Measurements from ENCODE around the gene GALNT14. TPM values are rescaled to one million over a fixed set of nuclear protein-coding genes. Genes with fewer than 3 reads are reported as not detected.

GALNT14 gene
- total and polyA plus RNA-seq, 10 of the 15 experiments (the other 5 are each of a cell fraction or from before 2014, with no cell fraction given): 3.7 to 17.8 (median 6.0) TPM

- Histone ChIP-seq H3K27ac (ENCODE audit: control insufficient read depth, insufficient read depth) (no peak overlapping the region), H3K79me2 (ENCODE audit: control insufficient read depth, insufficient read depth, low read length) (no peaks in the 10 kb centered on the region), H3K36me3 (ENCODE audit: control insufficient read depth in 2 of 2, insufficient read depth in 2 of 2, low read length in 1 of 2) (no peaks in the 10 kb centered on the region), H3K4me1 (ENCODE audit: control insufficient read depth, insufficient read depth, low read length) (no peaks in the 10 kb centered on the region), H3K27me3 (replicated peaks in 1 of 2; ENCODE audit: control insufficient read depth in 2 of 2, insufficient read depth in 2 of 2, low read length in 1 of 2) (no peaks in the 10 kb centered on the region; a peak in 1 of 4 replicates), H3K9ac (ENCODE audit: control insufficient read depth, insufficient read depth, low read length) (no peak overlapping the region), H3K9me3 (replicated peaks; ENCODE audit: control insufficient read depth, insufficient read depth, low read length) (no peaks in the 10 kb centered on the region), H3K4me3 (no peak overlapping the region), H3K4me2 (ENCODE audit: control insufficient read depth, insufficient read depth) (no peak overlapping the region), H4K20me1 (ENCODE audit: control insufficient read depth, insufficient read depth) (no peaks in the 10 kb centered on the region), H2AFZ (ENCODE audit: control insufficient read depth, low read depth, low read length) (no peak overlapping the region)
- ChIA-PET SMC1A (ENCODE audit: uncharacterized antibody, unreplicated experiment) (no interaction called here), RAD21 (ENCODE audit: unreplicated experiment) (no interaction called here), POLR2A (no interaction called here), CTCF (interaction anchor here (1.1 kb wide), 2 partner anchors 12 to 16 kb away, joined by 3 read pairs; no protein-coding TSS in a partner anchor)
- in situ Hi-C loops (cut with MboI) (no loop called here), intact Hi-C loops (cut with micrococcal nuclease; ENCODE audit: unreplicated experiment) (no loop called here)
- no peak for DNase-seq (ENCODE audit: low read depth, low spot score)
- WGBS (ENCODE audit: insufficient coverage, insufficient replicate concordance, low lambda C conversion rate, missing lambda C conversion rate): 17% methylated on average over 8 of the region's 8 CpGs
- FAIRE-seq: no peak
- no TSS peak for BruUV-seq (replicated peaks)
- TF ChIP-seq FOXM1 (IDR thresholded peaks at IDR 0.05; ENCODE audit: low read depth, low read length) (no peak), ZNF384 (IDR thresholded peaks at IDR 0.05; ENCODE audit: borderline replicate concordance, low read depth, low read length) (no peak), HDAC6 (IDR thresholded peaks at IDR 0.05; ENCODE audit: unreplicated experiment) (no peak), ZNF622 (IDR thresholded peaks at IDR 0.05) (no peak), TCF12 (IDR thresholded peaks at IDR 0.05; ENCODE audit: low read depth, low read length) (no peak), POLR2A (IDR thresholded peaks at IDR 0.05; ENCODE audit: low read depth, low read length) (no peak)
- no peak for ATAC-seq
Measured at GRCh38 chr2:31003749-31004148, 134.5 kb downstream of the GALNT14 start.

- no TSS peak for BruUV-seq (replicated peaks)
- CTCF ChIA-PET: no interaction called here
- 6% methylated on average over 4 of the region's 4 CpGs for WGBS (ENCODE audit: insufficient coverage, insufficient replicate concordance, low lambda C conversion rate, missing lambda C conversion rate)
- SMC1A ChIA-PET (ENCODE audit: uncharacterized antibody, unreplicated experiment): no interaction called here
- no peak overlapping the region for H3K9ac ChIP-seq (ENCODE audit: control insufficient read depth, insufficient read depth, low read length)
- RAD21 ChIA-PET (ENCODE audit: unreplicated experiment): no interaction called here
- no peaks in the 10 kb centered on the region for H3K4me1 ChIP-seq (ENCODE audit: control insufficient read depth, insufficient read depth, low read length)
- H3K4me3 ChIP-seq: no peak overlapping the region
- H3K36me3 ChIP-seq (ENCODE audit: control insufficient read depth in 2 of 2, insufficient read depth in 2 of 2, low read length in 1 of 2): no peaks in the 10 kb centered on the region
- no peak for DNase-seq (ENCODE audit: low read depth, low spot score)
- intact Hi-C loops (cut with micrococcal nuclease; ENCODE audit: unreplicated experiment) (no loop called here), in situ Hi-C loops (cut with MboI) (no loop called here)
- no peak for FAIRE-seq
- POLR2A ChIA-PET: no interaction called here
- no peaks in the 10 kb centered on the region for H3K79me2 ChIP-seq (ENCODE audit: control insufficient read depth, insufficient read depth, low read length)
- no peak overlapping the region for H3K27ac ChIP-seq (ENCODE audit: control insufficient read depth, insufficient read depth)
- no peak for ATAC-seq
- H2AFZ ChIP-seq (ENCODE audit: control insufficient read depth, low read depth, low read length): no peak overlapping the region
- H3K4me2 ChIP-seq (ENCODE audit: control insufficient read depth, insufficient read depth): no peak overlapping the region
- H4K20me1 ChIP-seq (ENCODE audit: control insufficient read depth, insufficient read depth): no peaks in the 10 kb centered on the region
- H3K27me3 ChIP-seq (replicated peaks in 1 of 2; ENCODE audit: control insufficient read depth in 2 of 2, insufficient read depth in 2 of 2, low read length in 1 of 2): no peaks in the 10 kb centered on the region; a peak in 1 of 4 replicates
- H3K9me3 ChIP-seq (replicated peaks; ENCODE audit: control insufficient read depth, insufficient read depth, low read length): no peaks in the 10 kb centered on the region
- no peak for TF ChIP-seq NKRF (conservative IDR thresholded peaks at IDR 0.05)
- TF ChIP-seq RFX5 (IDR thresholded peaks at IDR 0.05; ENCODE audit: low read depth, low read length): no peak
- TF ChIP-seq PBX3 (IDR thresholded peaks at IDR 0.05; ENCODE audit: insufficient replicate concordance, low read depth, low read length): no peak
- TF ChIP-seq SKIL (IDR thresholded peaks at IDR 0.05; ENCODE audit: low read depth, poor library complexity, severe bottlenecking): no peak
Measured at GRCh38 chr2:31002537-31003150, 135.6 kb downstream of the GALNT14 start.
